ENCODE data around the gene KCNIP3. TPM values are rescaled to one million over a fixed set of nuclear protein-coding genes. Genes with fewer than 3 reads are reported as not detected.

KCNIP3 gene
- 4.2 TPM in 1 of 2 replicates, not detected in the other for polyA plus RNA-seq

DNA sequence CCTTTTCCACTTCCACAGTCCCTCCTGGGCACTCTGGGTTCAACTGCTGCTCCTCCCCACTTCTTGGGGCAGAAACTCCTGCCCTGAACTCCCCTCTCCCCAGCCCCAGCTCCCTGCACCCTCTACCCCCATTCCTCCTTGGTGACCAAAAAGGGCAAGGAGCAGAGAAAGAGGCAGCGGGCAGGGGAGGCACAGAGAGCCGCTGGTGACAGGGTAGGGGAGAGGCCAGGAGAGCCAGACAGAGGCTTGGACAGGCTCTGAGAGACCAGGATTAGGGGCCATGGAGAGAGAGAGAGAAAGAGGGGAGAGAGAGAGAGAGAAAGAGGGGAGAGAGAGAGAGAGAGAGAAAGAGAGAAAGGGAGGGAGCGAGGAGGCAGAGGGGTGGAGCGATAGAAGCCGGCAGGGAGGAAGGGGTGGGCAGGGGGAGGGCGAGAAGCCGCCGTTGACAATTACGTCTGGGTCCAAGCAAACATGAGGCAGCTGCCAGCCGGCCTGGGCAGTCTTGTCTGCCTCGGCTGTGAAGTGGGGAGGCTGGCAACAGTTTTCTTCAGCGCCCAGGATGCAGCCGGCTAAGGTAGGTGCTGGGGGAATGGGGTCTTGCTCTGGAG lies at the start of gene KCNIP3:
TSS of gene KCNIP3 (plus strand) at position 468 of the 608 bp plus-strand sequence. CDS start at position 560, 92 bp downstream.

DNA sequence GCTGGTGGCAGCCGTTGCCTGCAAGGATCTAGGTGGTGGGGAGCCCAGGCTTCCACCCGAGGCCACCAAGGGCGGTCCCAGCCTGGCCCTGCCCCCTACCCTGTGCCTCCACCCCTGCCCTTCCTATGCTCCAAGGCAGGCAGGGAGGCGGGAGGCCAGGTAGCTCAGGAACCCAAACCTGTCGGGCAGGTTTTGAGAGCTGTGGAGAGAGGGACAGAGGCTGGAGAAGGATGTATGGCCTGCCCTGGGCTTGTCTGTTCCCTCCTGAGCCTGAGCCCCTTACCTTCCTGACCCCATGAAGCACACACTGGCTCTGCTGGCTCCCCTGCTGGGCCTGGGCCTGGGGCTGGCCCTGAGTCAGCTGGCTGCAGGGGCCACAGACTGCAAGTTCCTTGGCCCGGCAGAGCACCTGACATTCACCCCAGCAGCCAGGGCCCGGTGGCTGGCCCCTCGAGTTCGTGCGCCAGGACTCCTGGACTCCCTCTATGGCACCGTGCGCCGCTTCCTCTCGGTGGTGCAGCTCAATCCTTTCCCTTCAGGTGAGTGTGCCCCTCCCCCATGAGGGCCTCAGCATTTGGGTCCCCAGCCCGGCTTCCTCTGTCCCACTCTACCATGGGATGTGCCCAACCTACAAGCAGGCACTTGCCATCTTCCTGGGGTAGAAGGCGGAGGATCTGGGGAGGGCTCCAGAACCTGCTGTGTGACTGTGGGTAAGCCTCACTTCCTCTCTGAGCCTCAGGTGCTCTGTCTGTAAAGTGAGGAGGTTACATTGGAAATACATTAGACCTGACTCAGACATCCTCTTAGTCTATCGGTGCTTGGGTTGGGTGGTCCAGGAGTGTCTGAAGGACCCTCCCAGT lies 22.6 kb upstream of the KCNIP3 start, which contains the start of gene PROM2:
TSS of gene PROM2 (plus strand) at position 159 of the 860 bp plus-strand sequence. CDS start at position 296, 137 bp downstream.

DNA sequence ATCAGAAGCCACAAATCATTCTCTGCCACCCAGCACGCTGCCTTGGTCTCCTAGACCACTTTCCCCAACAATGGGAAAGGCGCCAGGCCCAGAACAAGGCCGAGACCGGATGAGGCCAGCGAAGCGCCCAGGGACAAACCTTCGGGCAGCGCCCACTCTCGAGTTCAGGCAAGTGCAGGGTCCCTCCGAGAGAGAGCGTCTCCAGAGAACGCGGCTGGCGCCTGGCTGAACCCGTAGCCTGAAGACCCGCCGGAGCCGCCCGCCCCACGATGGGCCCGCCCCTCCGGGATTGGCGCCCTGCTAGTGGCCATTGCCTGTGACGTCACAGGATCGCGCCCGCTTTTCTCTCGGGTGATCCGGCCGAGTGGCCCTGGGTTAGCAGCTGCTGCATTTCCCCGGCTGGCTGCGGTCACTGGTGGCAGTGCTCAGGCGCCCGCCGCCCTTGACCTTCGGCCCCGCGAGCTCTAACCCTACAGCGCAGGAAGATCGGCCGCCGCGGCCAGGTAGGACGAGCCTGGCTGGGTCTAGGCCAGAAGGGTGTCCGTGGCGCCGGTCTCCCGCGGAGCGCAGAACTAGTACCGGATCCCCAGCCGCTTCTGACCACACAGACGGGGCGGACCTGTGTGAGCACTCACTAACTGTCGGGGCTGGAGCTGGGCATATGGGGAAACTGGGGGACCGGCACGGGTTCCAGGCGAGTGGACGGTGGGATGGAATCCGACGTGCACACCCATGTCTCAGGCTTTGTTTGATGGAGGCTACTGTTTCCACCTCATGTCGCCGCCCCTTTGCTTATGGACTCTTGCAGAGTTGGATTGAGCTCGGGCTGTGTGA lies 105.4 kb downstream of the KCNIP3 start, which contains the start of gene FAHD2A:
TSS of gene FAHD2A (plus strand) at position 339 of the 834 bp plus-strand sequence. CDS start 2,851 bp downstream, outside the sequence.

Other genes starting within 250 kb of the KCNIP3 start
- 48.6 and 55.4 TPM in 2 replicates for gene MRPS5, start 175.5 kb upstream of the KCNIP3 start, polyA plus RNA-seq
- 4.2 and 5.9 TPM in 2 replicates for gene ZNF514, start 137.5 kb upstream of the KCNIP3 start, polyA plus RNA-seq
- 2.8 and 3.2 TPM in 2 replicates for gene ZNF2, start 131.5 kb upstream of the KCNIP3 start, polyA plus RNA-seq
- gene ZNF892, start 89.8 kb upstream of the KCNIP3 start, polyA plus RNA-seq = 1.2 and 2.1 TPM in 2 replicates
- not detected in 2 replicates for gene PROM2, start 22.9 kb upstream of the KCNIP3 start, polyA plus RNA-seq
- gene FAHD2A, start 105.4 kb downstream of the KCNIP3 start, polyA plus RNA-seq = 4.8 and 6.2 TPM in 2 replicates
- gene TRIM43B, start 187.4 kb downstream of the KCNIP3 start, polyA plus RNA-seq = not detected in 2 replicates

Measured in Purkinje cell (primary cell).